ENCODE data around the gene PTPRG. TPM values are rescaled to one million over a fixed set of nuclear protein-coding genes. Genes with fewer than 3 reads are reported as not detected.

Gene PTPRG
- total RNA-seq, 1 experiment from 2014 or later = 69.3 TPM

DNA sequence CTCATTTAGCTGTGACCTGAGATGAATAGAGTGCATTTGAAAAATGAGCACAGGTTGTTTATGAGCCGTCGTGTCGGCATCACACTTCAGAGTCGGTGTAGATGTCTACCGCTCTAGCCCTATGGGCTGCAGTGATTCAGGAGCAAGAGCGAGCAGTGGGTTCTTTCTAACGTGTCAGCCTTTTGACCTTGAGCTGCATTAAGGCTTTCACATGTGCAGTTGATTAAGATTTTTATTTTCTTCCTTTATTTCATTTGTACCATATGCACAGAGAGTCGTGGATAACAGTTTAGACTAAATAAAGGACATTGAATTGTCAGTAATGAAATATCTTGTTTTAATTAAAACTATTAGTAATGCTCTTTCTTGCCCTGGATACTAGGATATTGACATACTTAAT is 368.2 kb downstream of the PTPRG start:
- no peak overlapping the region for H3K18ac ChIP-seq (ENCODE audit: insufficient read length, low read depth, low read length)
- H2BK120ac ChIP-seq (ENCODE audit: low read depth, low read length, poor library complexity, severe bottlenecking) = no peak overlapping the region
- H3K27ac Mint-ChIP-seq = peak overlapping the region in 1 of 3 experiments; percentile 56; a peak in 2 of 7 replicates
- no peak overlapping the region for H3K4me2 ChIP-seq (ENCODE audit: insufficient read depth, insufficient read length, low read length)
- peaks cover 17% of the 10 kb centered on the region for H3K4me1 ChIP-seq (ENCODE audit: insufficient read depth, low read length)
- no peak overlapping the region for H3T11ph ChIP-seq (ENCODE audit: low read length)
- H3K27me3 ChIP-seq (ENCODE audit: insufficient read depth, low read length) = no peaks in the 10 kb centered on the region
- no peak overlapping the region for H3K27ac ChIP-seq (ENCODE audit: insufficient read length, low read depth, low read length)
- peaks cover 5 to 10% (median 10%) of the 10 kb centered on the region in 3 experiments for H3K36me3 Mint-ChIP-seq (ENCODE audit: insufficient read depth in 1 of 3, low read depth in 3 of 3)
- peaks cover 54 to 61% of the 10 kb centered on the region in 2 experiments for H3K4me1 Mint-ChIP-seq
- no peak for DNase-seq
- peaks cover 3 to 8% of the 10 kb centered on the region in 2 experiments; a peak in 4 of 5 replicates for H3K9me3 Mint-ChIP-seq
- H3K79me2 ChIP-seq (ENCODE audit: insufficient read depth, low read length) = peaks cover 6% of the 10 kb centered on the region; the same call in 1 of the 2 replicates
- peaks cover 2% of the 10 kb centered on the region for H3K79me1 ChIP-seq (ENCODE audit: insufficient read depth, low read depth, low read length, poor library complexity, severe bottlenecking)
- no peak overlapping the region for H2BK20ac ChIP-seq (ENCODE audit: low read depth, low read length, poor library complexity, severe bottlenecking)
- no peak overlapping the region for H4K91ac ChIP-seq (ENCODE audit: insufficient read length, low read depth, low read length)
- H2AK5ac ChIP-seq (ENCODE audit: insufficient read length, low read length) = no peak overlapping the region
- no peaks in the 10 kb centered on the region for H3K23me2 ChIP-seq (ENCODE audit: insufficient read length, low read depth, low read length, poor library complexity, severe bottlenecking)
- H3K9me3 ChIP-seq (ENCODE audit: control insufficient read depth, low read depth, low read length) = no peaks in the 10 kb centered on the region
- H3K4ac ChIP-seq (ENCODE audit: low read depth, low read length) = no peak overlapping the region
- no peak overlapping the region for H2BK5ac ChIP-seq (ENCODE audit: insufficient read length, low read length)
- TF ChIP-seq CTCF (conservative IDR thresholded peaks at IDR 0.05) = no peak
- H2BK15ac ChIP-seq (ENCODE audit: low read depth, low read length) = no peak overlapping the region
- H4K5ac ChIP-seq (ENCODE audit: insufficient read length, low read depth, low read length) = no peak overlapping the region
- H4K20me1 ChIP-seq (ENCODE audit: control insufficient read depth, insufficient read depth, insufficient read length) = no peaks in the 10 kb centered on the region
- H3K4me3 Mint-ChIP-seq = no peak overlapping the region
- no peak overlapping the region for H3K9ac ChIP-seq (ENCODE audit: extremely low read depth, insufficient read length, low read length)
- H2BK12ac ChIP-seq (ENCODE audit: insufficient read length, low read depth, low read length) = no peak overlapping the region
- no peak overlapping the region for H4K8ac ChIP-seq (replicated peaks; ENCODE audit: insufficient read length, low read depth, low read length)
- H3K56ac ChIP-seq (ENCODE audit: insufficient read length, low read depth, low read length) = no peak overlapping the region
- H3K14ac ChIP-seq (ENCODE audit: insufficient read depth, low read length) = no peak overlapping the region
- no peak overlapping the region for H3K23ac ChIP-seq (ENCODE audit: insufficient read length, low read depth, low read length)
- no CpG with 5 or more reads among the region's 8 CpGs for WGBS (ENCODE audit: extremely low coverage, insufficient read length, low lambda C conversion rate)
- no peaks in the 10 kb centered on the region for H3K27me3 Mint-ChIP-seq (ENCODE audit: low read depth)
- no peak overlapping the region for H2AFZ ChIP-seq (ENCODE audit: low read length)
